SK-N-SH (cell line): ENCODE data around the gene LRCH3.

ENCODE experiments used
- CTCF ChIP-seq: fragments of 200-600 bp; sonication (generic); IDR thresholded peaks from 2 replicates; pipeline ENCODE4 v1.6.1; 2017; ENCODE audit warnings: antibody characterized with exemption, mild to moderate bottlenecking, moderate library complexity
- ELF1 ChIP-seq: IDR thresholded peaks from 2 replicates; pipeline ENCODE4 v1.4.0; 2012
- EZH2phosphoT487 ChIP-seq: fragments of 200-600 bp; sonication (generic); IDR thresholded peaks from 2 replicates; pipeline ENCODE4 v1.6.1; 2017; ENCODE audit warnings: low read depth, mixed run types, mild to moderate bottlenecking, antibody characterized with exemption, moderate library complexity, borderline replicate concordance
- FOXM1 ChIP-seq: IDR thresholded peaks from 2 replicates; pipeline ENCODE4 v1.4.0; 2012; ENCODE audit warnings: low read depth, mild to moderate bottlenecking

DNA sequence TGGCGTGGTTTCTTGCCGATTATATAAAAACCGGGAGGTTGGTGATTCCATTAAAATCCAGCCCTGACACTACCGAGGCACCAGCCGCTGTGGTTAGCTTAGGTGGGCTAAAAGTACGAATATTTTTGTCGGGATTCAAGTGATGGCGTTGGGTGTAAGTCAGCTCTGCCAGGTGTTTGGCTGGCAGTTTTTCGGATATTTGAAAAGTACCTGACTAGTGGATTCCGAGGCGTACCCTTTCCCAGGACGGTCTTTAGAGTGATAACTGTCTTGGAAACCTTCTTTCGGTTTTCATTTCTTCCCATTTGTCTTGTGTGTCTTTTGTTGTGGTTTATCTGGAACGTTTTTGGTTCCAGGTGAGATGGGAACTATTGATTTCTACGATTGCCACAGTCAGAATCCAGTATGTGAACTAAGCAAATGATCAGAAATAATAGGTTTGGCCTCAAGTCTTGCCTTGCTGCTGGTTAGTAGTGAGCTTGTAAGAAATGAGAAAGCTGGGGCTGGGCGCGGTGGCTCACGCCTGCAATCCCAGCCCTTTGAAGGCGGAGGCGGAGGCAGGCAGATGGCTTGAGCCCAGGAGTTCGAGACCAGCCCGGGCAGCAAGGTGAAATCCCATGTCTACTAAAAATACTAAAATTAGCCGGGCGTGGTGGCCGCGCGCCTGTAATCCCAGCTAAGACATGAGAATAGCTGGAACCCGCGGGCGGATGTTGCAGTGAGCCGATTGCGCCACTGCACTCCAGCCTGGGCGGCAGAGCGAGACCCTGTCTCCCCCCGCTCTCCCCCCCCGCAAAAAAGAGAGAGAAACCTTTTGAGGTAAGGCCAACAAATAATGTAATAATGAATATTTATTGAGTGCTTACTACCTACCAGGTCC, 40.0 kb upstream of the LRCH3 start:
- TF ChIP-seq CTCF: no peak
- no peak for TF ChIP-seq FOXM1
- no peak for TF ChIP-seq EZH2phosphoT487
- TF ChIP-seq ELF1: no peak
